ENCODE results near the gene CEP20. TPM values are rescaled to one million over a fixed set of nuclear protein-coding genes. Genes with fewer than 3 reads are reported as not detected.

CEP20 gene
- total and polyA plus RNA-seq, 10 of the 15 experiments (the other 5 are each of a cell fraction or from before 2014, with no cell fraction given): 33.4 to 57.8 (median 52.6) TPM

GRCh38 chr16:15847611-15848175 lies 40.7 kb downstream of the CEP20 start:
- no peak overlapping the region for H3K4me2 ChIP-seq (ENCODE audit: control insufficient read depth, insufficient read depth)
- FAIRE-seq (no peak), ATAC-seq (no peak), DNase-seq (ENCODE audit: low read depth, low spot score) (no peak)
- ChIA-PET SMC1A (ENCODE audit: uncharacterized antibody, unreplicated experiment) (interaction anchor here (1.4 kb wide), 1 partner anchor 25 kb away, joined by 4 read pairs; no protein-coding TSS in a partner anchor), RAD21 (ENCODE audit: unreplicated experiment) (no interaction called here), POLR2A (no interaction called here), CTCF (interaction anchor here (0.6 kb wide), 1 partner anchor 1006 kb away, joined by 4 read pairs; no protein-coding TSS in a partner anchor)
- no peaks in the 10 kb centered on the region for H4K20me1 ChIP-seq (ENCODE audit: control insufficient read depth, insufficient read depth)
- H3K9ac ChIP-seq (ENCODE audit: control insufficient read depth, insufficient read depth, low read length): no peak overlapping the region
- no peaks in the 10 kb centered on the region for H3K79me2 ChIP-seq (ENCODE audit: control insufficient read depth, insufficient read depth, low read length)
- no peaks in the 10 kb centered on the region for H3K9me3 ChIP-seq (replicated peaks; ENCODE audit: control insufficient read depth, insufficient read depth, low read length)
- H2AFZ ChIP-seq (ENCODE audit: control insufficient read depth, low read depth, low read length): no peak overlapping the region
- H3K36me3 ChIP-seq (ENCODE audit: control insufficient read depth in 2 of 2, insufficient read depth in 2 of 2, low read length in 1 of 2): no peaks in the 10 kb centered on the region
- in situ Hi-C loops (cut with MboI) (no loop called here), intact Hi-C loops (cut with micrococcal nuclease; ENCODE audit: unreplicated experiment) (no loop called here)
- H3K27me3 ChIP-seq (replicated peaks in 1 of 2; ENCODE audit: control insufficient read depth in 2 of 2, insufficient read depth in 2 of 2, low read length in 1 of 2): no peaks in the 10 kb centered on the region
- no peak overlapping the region for H3K27ac ChIP-seq (ENCODE audit: control insufficient read depth, insufficient read depth)
- H3K4me1 ChIP-seq (ENCODE audit: control insufficient read depth, insufficient read depth, low read length): no peaks in the 10 kb centered on the region
- WGBS (ENCODE audit: insufficient coverage, insufficient replicate concordance, low lambda C conversion rate, missing lambda C conversion rate): 54% methylated on average over 9 of the region's 9 CpGs
- H3K4me3 ChIP-seq: no peak overlapping the region
- no peak for TF ChIP-seq TBL1XR1 (IDR thresholded peaks at IDR 0.05; ENCODE audit: low read depth, low read length)
- no peak for TF ChIP-seq ZNF274 (IDR thresholded peaks at IDR 0.05; ENCODE audit: insufficient read depth, insufficient read length)
- BruUV-seq (replicated peaks): no TSS peak

- WGBS (ENCODE audit: insufficient coverage, insufficient replicate concordance, low lambda C conversion rate, missing lambda C conversion rate): 49% methylated on average over 4 of the region's 4 CpGs
- TF ChIP-seq ETV6 (conservative IDR thresholded peaks at IDR 0.05 in 1 of 2, IDR thresholded peaks at IDR 0.05 in 1 of 2; ENCODE audit: borderline replicate concordance in 1 of 2, low read depth in 1 of 2): no peak
- TF ChIP-seq SREBF2 (IDR thresholded peaks at IDR 0.05; ENCODE audit: low read length): no peak
- TF ChIP-seq SKIL (IDR thresholded peaks at IDR 0.05; ENCODE audit: low read depth, poor library complexity, severe bottlenecking): no peak
- no peak for TF ChIP-seq KDM1A (IDR thresholded peaks at IDR 0.05; ENCODE audit: borderline replicate concordance)
- no peak for TF ChIP-seq NBN (IDR thresholded peaks at IDR 0.05)
- TF ChIP-seq NR2F1 (conservative IDR thresholded peaks at IDR 0.05): no peak
- no peak for TF ChIP-seq SRF (IDR thresholded peaks at IDR 0.05; ENCODE audit: low read depth in 2 of 2, low read length in 2 of 2)
- TF ChIP-seq SP1 (IDR thresholded peaks at IDR 0.05; ENCODE audit: low read depth, low read length): no peak
- no peak for TF ChIP-seq BHLHE40 (IDR thresholded peaks at IDR 0.05; ENCODE audit: borderline replicate concordance in 1 of 2, low read depth in 2 of 2, low read length in 1 of 2)
- no peak for TF ChIP-seq ZBTB4 (CRISPR knock-in tag; IDR thresholded peaks at IDR 0.05)
- TF ChIP-seq NFIC (IDR thresholded peaks at IDR 0.05; ENCODE audit: low read depth, low read length): no peak
Observed at GRCh38 chr16:15846510-15846909, 41.9 kb downstream of the CEP20 start.

More at GRCh38 chr16:15846510-15846909, 41.9 kb downstream of the CEP20 start:
- no peak overlapping the region for H3K27ac ChIP-seq (ENCODE audit: control insufficient read depth, insufficient read depth)
- ATAC-seq (no peak), FAIRE-seq (no peak), DNase-seq (ENCODE audit: low read depth, low spot score) (no peak)
- ChIA-PET RAD21 (ENCODE audit: unreplicated experiment) (no interaction called here), POLR2A (no interaction called here), SMC1A (ENCODE audit: uncharacterized antibody, unreplicated experiment) (no interaction called here), CTCF (no interaction called here)
- H3K36me3 ChIP-seq (ENCODE audit: control insufficient read depth in 2 of 2, insufficient read depth in 2 of 2, low read length in 1 of 2): no peaks in the 10 kb centered on the region
- H3K4me3 ChIP-seq: no peak overlapping the region
- H4K20me1 ChIP-seq (ENCODE audit: control insufficient read depth, insufficient read depth): no peaks in the 10 kb centered on the region
- BruUV-seq (replicated peaks): no TSS peak
- no peaks in the 10 kb centered on the region for H3K9me3 ChIP-seq (replicated peaks; ENCODE audit: control insufficient read depth, insufficient read depth, low read length)
- H3K79me2 ChIP-seq (ENCODE audit: control insufficient read depth, insufficient read depth, low read length): no peaks in the 10 kb centered on the region
- in situ Hi-C loops (cut with MboI) (no loop called here), intact Hi-C loops (cut with micrococcal nuclease; ENCODE audit: unreplicated experiment) (no loop called here)
- no peaks in the 10 kb centered on the region for H3K4me1 ChIP-seq (ENCODE audit: control insufficient read depth, insufficient read depth, low read length)
- H3K4me2 ChIP-seq (ENCODE audit: control insufficient read depth, insufficient read depth): no peak overlapping the region
- no peak overlapping the region for H2AFZ ChIP-seq (ENCODE audit: control insufficient read depth, low read depth, low read length)
- no peak overlapping the region for H3K9ac ChIP-seq (ENCODE audit: control insufficient read depth, insufficient read depth, low read length)
- H3K27me3 ChIP-seq (replicated peaks in 1 of 2; ENCODE audit: control insufficient read depth in 2 of 2, insufficient read depth in 2 of 2, low read length in 1 of 2): no peaks in the 10 kb centered on the region
